Brain pericyte (primary cell): ENCODE results near the gene PGLYRP2.

Experiments used
- DNase-seq: peaks from one replicate; pipeline ENCODE4 v3.0.0-alpha.2; 2012; ENCODE audit warnings: low read depth, low spot score

The PGLYRP2 gene

GRCh38 chr19:15455996-15456395 lies 23.3 kb downstream of the PGLYRP2 start:
- no peak for DNase-seq

- no peak for DNase-seq
Observed at GRCh38 chr19:15453906-15454860, 25.1 kb downstream of the PGLYRP2 start.

- no peak for DNase-seq
Observed at GRCh38 chr19:15453091-15453578, 26.2 kb downstream of the PGLYRP2 start.

GRCh38 chr19:15452111-15453047 lies 26.9 kb downstream of the PGLYRP2 start:
- DNase-seq, result peak; percentile 76

GRCh38 chr19:15450528-15450890 lies 28.8 kb downstream of the PGLYRP2 start:
- no peak for DNase-seq

DNA sequence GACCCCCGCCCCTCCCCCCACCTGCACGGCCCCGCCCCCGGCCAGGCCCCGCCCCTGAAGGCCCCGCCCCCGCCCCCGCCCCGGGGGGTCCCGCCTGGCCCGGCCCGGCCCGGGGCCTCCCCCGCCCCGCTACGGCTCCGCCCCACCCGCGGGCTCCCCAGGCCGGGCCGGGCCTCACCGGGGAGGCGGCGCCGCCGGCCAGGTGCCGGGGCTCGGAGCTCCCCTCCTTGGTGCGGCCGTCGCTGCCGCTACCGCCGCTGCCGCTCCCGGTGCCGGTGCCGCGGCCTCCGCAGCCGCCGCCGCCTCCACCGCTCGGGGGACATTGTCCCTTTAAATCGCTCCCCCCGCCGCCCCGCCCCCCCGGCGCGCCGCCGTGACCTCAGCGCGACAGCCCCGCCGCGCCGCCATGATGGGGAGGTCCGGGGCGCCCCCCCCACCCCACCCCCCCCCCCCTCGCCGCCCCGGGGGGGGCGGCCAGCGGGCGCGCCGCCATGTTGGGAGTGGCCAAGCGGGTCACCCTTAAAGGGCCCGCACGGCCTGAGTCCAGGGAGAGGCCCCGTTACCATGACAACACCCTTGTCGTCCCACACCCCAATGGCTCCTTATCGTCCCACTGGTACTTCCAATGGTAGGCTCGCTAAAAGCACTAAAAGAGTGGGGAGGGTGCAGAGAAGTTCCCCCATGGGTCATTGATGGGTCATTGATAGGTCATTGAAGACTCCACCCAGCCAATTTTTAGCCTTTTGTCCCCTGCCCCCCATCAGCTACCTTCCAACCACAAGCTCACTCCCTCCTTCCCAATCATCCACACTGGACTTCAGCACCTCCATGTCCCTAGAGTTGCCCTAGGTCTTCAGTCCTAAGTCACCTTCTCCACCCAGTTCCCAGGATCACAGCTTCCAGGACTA lies 29.4 kb downstream of the PGLYRP2 start, which contains the start of gene WIZ:
TSS of gene WIZ (minus strand) at position 337 of the 908 bp plus-strand sequence. CDS start 1,649 bp downstream, outside the sequence.
- DNase-seq, result no peak

DNA sequence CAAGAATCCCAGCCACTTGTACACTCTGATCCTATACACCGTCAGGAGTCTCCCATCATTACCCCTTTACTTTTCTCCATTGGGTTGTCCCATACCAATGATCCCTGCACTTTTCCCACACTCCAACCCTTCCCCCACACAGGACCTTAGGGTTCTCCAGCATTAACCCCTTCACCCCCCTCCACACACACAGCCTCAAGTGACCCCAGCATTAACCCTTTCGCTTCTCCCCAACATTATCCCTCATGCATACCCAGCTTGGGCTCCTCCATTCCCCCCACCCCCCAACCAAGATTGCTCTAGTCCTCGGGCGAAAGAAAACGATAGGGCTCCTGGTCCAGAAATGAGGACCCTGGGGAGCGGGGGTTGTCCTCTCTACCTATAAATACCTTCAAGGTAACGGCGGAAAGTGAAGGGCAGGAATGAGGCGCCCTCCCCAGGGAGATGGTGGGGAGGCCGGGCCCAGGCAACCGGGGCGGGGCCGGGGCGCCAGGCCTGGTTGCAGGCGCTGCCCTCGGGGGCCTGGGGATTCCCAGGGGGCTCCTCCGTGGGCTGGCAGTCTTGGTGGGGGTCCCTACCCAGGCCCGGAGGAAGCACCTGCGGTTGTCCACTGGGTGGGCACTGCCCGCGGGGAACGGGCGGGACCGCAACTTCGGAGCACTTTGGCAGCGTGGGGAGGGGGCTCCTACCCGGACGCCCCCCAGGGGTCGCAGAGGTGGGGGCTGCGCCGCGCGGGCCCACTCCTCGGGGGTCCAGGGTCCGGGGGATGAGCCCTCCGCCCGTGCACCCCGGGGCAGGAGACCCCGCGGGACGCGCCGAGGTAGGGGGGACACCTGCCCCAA lies 30.3 kb downstream of the PGLYRP2 start:
- no peak for DNase-seq

- DNase-seq, result no peak
Observed at GRCh38 chr19:15448044-15448777, 31.1 kb downstream of the PGLYRP2 start.

DNA sequence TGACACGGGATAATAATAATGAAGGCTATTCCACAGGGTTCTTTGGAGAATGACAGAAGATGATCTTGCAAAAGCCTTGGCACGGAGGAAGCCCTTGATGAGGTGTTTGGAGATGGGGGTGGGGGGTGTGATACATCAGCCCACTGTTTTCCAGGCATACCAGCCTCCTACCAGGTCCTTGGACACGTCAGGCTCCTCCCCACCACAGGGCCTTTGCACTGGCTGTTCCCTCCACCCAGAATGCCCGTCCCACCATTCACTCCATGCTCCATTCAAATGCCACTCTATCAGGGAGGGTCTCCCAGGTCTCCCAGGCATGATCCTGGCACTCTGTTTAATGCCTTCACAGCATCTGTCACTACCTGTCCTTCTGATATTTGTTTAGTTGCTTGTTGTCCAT lies 32.2 kb downstream of the PGLYRP2 start:
- no peak for DNase-seq

- no peak for DNase-seq
Observed at GRCh38 chr19:15445807-15446376, 33.4 kb downstream of the PGLYRP2 start.

DNA sequence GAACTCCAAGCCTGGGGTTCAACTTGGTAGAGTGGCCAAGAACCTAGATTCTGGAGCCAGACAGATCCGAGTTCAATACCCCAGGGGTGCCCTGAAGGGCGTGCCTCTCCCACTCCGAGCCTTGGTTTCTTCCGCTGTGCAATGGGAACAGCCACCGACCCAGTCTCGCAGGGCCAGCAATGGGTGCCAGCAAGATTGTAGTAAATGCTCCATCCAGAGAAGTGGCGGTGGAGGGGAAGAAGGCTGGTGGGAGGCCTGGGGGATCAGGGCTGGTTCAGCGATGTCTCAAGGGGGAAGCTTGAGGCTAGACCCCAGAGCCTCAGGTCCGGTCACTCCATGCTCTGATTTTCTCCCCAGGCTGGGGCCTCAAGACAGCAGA lies 34.1 kb downstream of the PGLYRP2 start:
- DNase-seq, result no peak

- no peak for DNase-seq
Observed at GRCh38 chr19:15444505-15445226, 34.6 kb downstream of the PGLYRP2 start.

DNA sequence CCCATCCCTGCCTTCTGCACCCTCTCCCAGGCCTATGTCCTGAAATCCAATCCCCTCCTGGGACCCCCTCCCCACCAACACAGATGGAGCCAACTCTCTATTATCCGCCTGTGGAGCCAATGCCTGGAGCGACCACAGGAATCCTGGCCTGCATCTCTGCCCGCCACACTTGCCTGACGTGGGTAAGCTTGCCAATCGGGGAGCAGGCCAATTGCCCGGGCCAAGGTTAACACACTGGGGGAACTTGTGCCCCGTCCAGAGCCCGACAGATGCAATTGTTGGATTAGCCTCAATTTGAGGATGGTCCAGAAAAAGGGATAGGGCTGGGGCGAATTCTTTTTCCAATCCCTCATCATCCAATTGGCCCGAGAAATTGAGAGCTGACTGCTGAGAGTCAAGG lies 35.5 kb downstream of the PGLYRP2 start:
- no peak for DNase-seq

DNA sequence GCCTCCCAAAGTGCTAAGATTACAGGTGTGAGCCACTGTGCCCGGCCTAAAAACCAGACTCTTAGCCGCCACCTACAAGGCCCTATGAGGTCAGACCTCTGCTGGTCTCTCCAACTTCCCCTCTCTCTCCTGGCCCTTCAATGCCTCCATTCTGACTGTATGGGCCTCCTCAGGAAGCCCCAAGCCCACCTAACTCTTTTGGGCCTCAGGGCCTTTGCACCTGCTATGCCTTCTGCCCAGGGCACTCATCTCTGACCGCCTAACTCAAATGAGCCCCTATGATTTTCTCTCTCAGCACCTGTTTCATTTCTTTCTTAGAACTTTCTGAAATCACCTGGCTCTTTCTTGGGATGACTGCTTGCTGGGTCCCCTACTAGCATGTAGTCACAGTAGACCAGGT lies 36.0 kb downstream of the PGLYRP2 start:
- DNase-seq, result no peak

- no peak for DNase-seq
Observed at GRCh38 chr19:15442142-15442920, 37.0 kb downstream of the PGLYRP2 start.

- no peak for DNase-seq
Observed at GRCh38 chr19:15441317-15441716, 38.0 kb downstream of the PGLYRP2 start.

GRCh38 chr19:15439821-15440641 lies 39.3 kb downstream of the PGLYRP2 start:
- no peak for DNase-seq
